SK-N-SH (cell line): Measurements from ENCODE around the gene PDPK1. TPM values are rescaled to one million over a fixed set of nuclear protein-coding genes. Genes with fewer than 3 reads are reported as not detected.
"Not testable (repeated sequence)": the region's sequence is repeated elsewhere in the genome, so short reads cannot be mapped to it uniquely, and the experiment has no call there.

Experiments
- CTCF ChIA-PET: fragments of 300-600, 350-600 bp; formaldehyde crosslinking; extraction: SDS; loops from one replicate; lab custom pipeline; 2021; lab: Yijun Ruan, JAX
- POLR2A ChIA-PET: fragments of 350-600 bp; sonication (Branson Sonifier 250); formaldehyde crosslinking; extraction: SDS; loops from one replicate; lab custom pipeline; 2020; ENCODE audit warnings: antibody characterized with exemption, inconsistent platforms; lab: Yijun Ruan, JAX
- DNase-seq: peaks from one replicate; pipeline ENCODE4 v3.0.0; 2012
- H2AFZ ChIP-seq: fragments of 200-600 bp; sonication (generic); 2 replicates; pipeline ENCODE4 v1.8.1; 2016; ENCODE audit warnings: antibody characterized with exemption, mild to moderate bottlenecking, low read depth
- H3F3A ChIP-seq: fragments of 200-600 bp; sonication (generic); replicated peaks from 2 replicates; pipeline ENCODE3; 2016; ENCODE audit warnings: antibody characterized with exemption, mild to moderate bottlenecking; ENCODE audit not compliant: insufficient read depth
- H3K27ac ChIP-seq, 2 experiments: fragments of 200-500 bp in 1 of 2; fragments of 200-600 bp in 1 of 2; sonication (Bioruptor generic) in 1 of 2; sonication (generic), shearing (Covaris generic) in 1 of 2; 2 replicates each; pipeline versions ENCODE4 v1.5.1 to v1.6.1; 2014 to 2016; ENCODE audit warnings: low read depth in 2 of 2, inconsistent platforms in 1 of 2, low read length in 1 of 2, mild to moderate bottlenecking in 1 of 2, mixed read lengths in 1 of 2
- H3K27me3 ChIP-seq: fragments of 200-600 bp; sonication (generic), shearing (Covaris generic); 2 replicates; pipeline ENCODE4 v1.6.1; 2016; ENCODE audit warnings: mixed run types; ENCODE audit not compliant: insufficient read depth
- H3K36me3 ChIP-seq, 2 experiments: fragments of 200-500 bp in 1 of 2; fragments of 200-600 bp in 1 of 2; sonication (Bioruptor generic) in 1 of 2; sonication (generic) in 1 of 2; replicated peaks in 1 of 2; 2 replicates each; pipeline versions ENCODE3 to v1.5.1; 2014 to 2016; ENCODE audit warnings: low read length in 1 of 2, mild to moderate bottlenecking in 1 of 2; ENCODE audit not compliant: insufficient read depth in 2 of 2, control insufficient read depth in 1 of 2
- H3K4me1 ChIP-seq, 2 experiments: fragments of 200-500 bp in 1 of 2; fragments of 200-600 bp in 1 of 2; sonication (Bioruptor generic) in 1 of 2; sonication (generic), shearing (Covaris generic) in 1 of 2; 2 replicates each; pipeline versions ENCODE4 v1.5.1 to v1.6.1; 2014 to 2016; ENCODE audit warnings: low read depth in 1 of 2, low read length in 1 of 2, mixed run types in 1 of 2; ENCODE audit not compliant: insufficient read depth in 2 of 2, control insufficient read depth in 1 of 2
- H3K4me2 ChIP-seq: fragments of 200-600 bp; sonication (generic), shearing (Covaris generic); 2 replicates; pipeline ENCODE4 v1.6.1; 2017; ENCODE audit warnings: mixed run types
- H3K4me3 ChIP-seq, 2 experiments: fragments of 200-500 bp in 1 of 2; fragments of 200-600 bp in 1 of 2; sonication (Bioruptor generic) in 1 of 2; sonication (generic), shearing (Covaris generic) in 1 of 2; 2 replicates each; pipeline versions ENCODE4 v1.5.1 to v1.8.1; 2014 to 2016; ENCODE audit warnings: low read depth in 2 of 2, inconsistent platforms in 1 of 2, low read length in 1 of 2, mild to moderate bottlenecking in 1 of 2, mixed read lengths in 1 of 2, moderate library complexity in 1 of 2
- H3K79me2 ChIP-seq: fragments of 200-600 bp; sonication (generic); 2 replicates; pipeline ENCODE4 v1.8.1; 2017; ENCODE audit warnings: mild to moderate bottlenecking; ENCODE audit not compliant: insufficient read depth
- H3K9ac ChIP-seq: fragments of 200-600 bp; sonication (generic); 2 replicates; pipeline ENCODE4 v1.6.1; 2017; ENCODE audit warnings: mixed run types
- H3K9me2 ChIP-seq: fragments of 200-600 bp; sonication (generic); 2 replicates; pipeline ENCODE4 v1.6.1; 2017; ENCODE audit warnings: mixed run types
- H3K9me3 ChIP-seq: fragments of 200-600 bp; sonication (generic); 2 replicates; pipeline ENCODE4 v1.6.1; 2017; ENCODE audit warnings: mixed run types, mild to moderate bottlenecking, moderate library complexity
- H4K20me1 ChIP-seq: fragments of 200-600 bp; sonication (generic); 2 replicates; pipeline ENCODE4 v1.6.1; 2017; ENCODE audit warnings: mild to moderate bottlenecking, mixed run types; ENCODE audit not compliant: insufficient read depth
- CTCF ChIP-seq: fragments of 200-600 bp; sonication (generic); IDR thresholded peaks from 2 replicates; pipeline ENCODE4 v1.6.1; 2017; ENCODE audit warnings: antibody characterized with exemption, mild to moderate bottlenecking, moderate library complexity
- WGBS: methylation state at CpG from one replicate; pipeline ENCODE4 v1.1.6; 2017; ENCODE audit warnings: low lambda C conversion rate; 5-methylcytosine and 5-hydroxymethylcytosine counted together
- polyA plus RNA-seq, 3 experiments: library from polyadenylated mRNA; depleted of rRNA; stranded (reverse); fragments of >200 nt; gene quantifications; 2 replicates each; pipeline ENCODE4 v1.2.3, GENCODE V29; 2012

Gene PDPK1
- polyA plus RNA-seq, 1 of the 3 experiments (the other 2 are of a cell fraction) = 22.0 TPM

- H3K36me3 ChIP-seq, H3K9me2 ChIP-seq, POLR2A ChIA-PET, H3K9ac ChIP-seq, H3K9me3 ChIP-seq, H2AFZ ChIP-seq, H3K27me3 ChIP-seq, H3K4me1 ChIP-seq, DNase-seq, H3K27ac ChIP-seq: not testable (repeated sequence)
- CTCF ChIA-PET = interaction anchor here (0.9 kb wide), 1 partner anchor 109 kb away, joined by 4 read pairs; no protein-coding TSS in a partner anchor
- Histone ChIP-seq H3K79me2 (peaks cover 50% of the 10 kb centered on the region), H3K4me3 (peak overlapping the region in 1 of 2 experiments; percentile 58; a peak in 2 of 4 replicates), H4K20me1 (peaks cover 40% of the 10 kb centered on the region), H3K4me2 (peak overlapping the region; percentile 78), H3F3A (peaks cover 11% of the 10 kb centered on the region)
- WGBS = 87% methylated on average over 24 of the region's 24 CpGs
These were observed 1.5 kb downstream of the PDPK1 start for GRCh38 chr16:2539192-2539844.

- Histone ChIP-seq H3K79me2 (peaks cover 57% of the 10 kb centered on the region), H4K20me1 (peaks cover 46% of the 10 kb centered on the region), H3K4me2 (peak overlapping the region; percentile 78)
- H3K4me3 ChIP-seq, H3K27ac ChIP-seq, H2AFZ ChIP-seq, H3K27me3 ChIP-seq, H3F3A ChIP-seq, H3K36me3 ChIP-seq, POLR2A ChIA-PET, H3K9ac ChIP-seq, H3K9me3 ChIP-seq, H3K9me2 ChIP-seq, DNase-seq, H3K4me1 ChIP-seq: not testable (repeated sequence)
- CTCF ChIA-PET = interaction anchor here (0.8 kb wide), 1 partner anchor 21 kb away, joined by 3 read pairs; no protein-coding TSS in a partner anchor
- WGBS = 88% methylated on average over 12 of the region's 14 CpGs
- peak; percentile 54 for TF ChIP-seq CTCF
These were observed 2.1 kb downstream of the PDPK1 start for GRCh38 chr16:2539845-2540458.

DNA sequence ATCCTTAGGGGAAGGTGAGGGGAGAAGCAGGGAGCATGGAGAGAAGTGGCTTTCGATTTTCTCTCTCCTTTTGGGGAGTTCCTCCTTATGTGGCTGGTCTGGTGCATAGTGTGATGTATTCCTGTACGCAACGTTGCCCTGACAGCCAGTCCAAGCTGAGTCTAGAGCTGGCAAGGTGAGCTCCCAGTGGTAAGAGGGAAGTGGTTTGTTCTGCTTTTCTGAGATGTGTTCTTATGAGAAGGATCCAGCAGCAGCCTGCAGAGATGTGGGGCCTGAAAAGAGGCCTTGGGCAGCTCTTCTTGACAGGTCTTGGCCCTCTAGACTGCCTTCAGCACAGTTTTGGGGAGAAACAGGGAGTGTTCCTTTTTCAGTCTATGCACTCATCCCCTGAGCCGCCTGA lies 3.1 kb downstream of the PDPK1 start:
- H3K27ac ChIP-seq, H3F3A ChIP-seq, H3K9ac ChIP-seq, H3K27me3 ChIP-seq, POLR2A ChIA-PET, H2AFZ ChIP-seq, H3K36me3 ChIP-seq, H3K9me2 ChIP-seq, H3K9me3 ChIP-seq, H3K4me1 ChIP-seq, DNase-seq, H3K4me2 ChIP-seq, H3K4me3 ChIP-seq: not testable (repeated sequence)
- Histone ChIP-seq H4K20me1 (peaks cover 56% of the 10 kb centered on the region), H3K79me2 (peaks cover 66% of the 10 kb centered on the region)
- 86% methylated on average over 1 of the region's 4 CpGs for WGBS
- CTCF ChIA-PET = interaction anchor here (0.8 kb wide), 1 partner anchor 22 kb away, joined by 3 read pairs; no protein-coding TSS in a partner anchor

DNA sequence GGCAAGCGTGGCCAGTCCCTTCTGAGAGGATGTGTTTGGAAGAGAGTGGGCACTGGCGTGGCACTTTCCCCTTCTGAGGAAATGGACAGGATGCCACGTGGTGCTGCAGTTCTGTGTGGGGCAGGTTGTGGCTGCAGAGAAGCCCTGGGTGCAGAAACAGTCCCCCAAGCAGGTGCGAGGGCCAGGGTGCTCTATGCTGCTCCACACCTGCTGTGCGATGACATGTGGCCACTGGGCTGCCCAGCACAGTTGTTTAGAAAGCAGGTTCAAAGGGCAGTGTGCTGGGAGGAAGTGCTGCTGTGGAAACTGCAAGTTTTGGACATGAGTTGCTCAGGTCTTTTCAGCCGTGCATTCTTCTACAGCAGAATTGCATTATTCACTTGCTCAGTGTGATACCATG lies 3.6 kb downstream of the PDPK1 start:
- H3K4me2 ChIP-seq, H3K27ac ChIP-seq, H3K36me3 ChIP-seq, CTCF ChIA-PET, H3K4me1 ChIP-seq, POLR2A ChIA-PET, H2AFZ ChIP-seq, H3K9me3 ChIP-seq, H3K9me2 ChIP-seq, H3F3A ChIP-seq, H3K9ac ChIP-seq, H3K4me3 ChIP-seq, H3K27me3 ChIP-seq, DNase-seq: not testable (repeated sequence)
- Histone ChIP-seq H3K79me2 (peaks cover 71% of the 10 kb centered on the region), H4K20me1 (peaks cover 61% of the 10 kb centered on the region)
- 84% methylated on average over 6 of the region's 6 CpGs for whole genome bisulfite sequencing

- H3K4me3 ChIP-seq, H3K9ac ChIP-seq, DNase-seq, CTCF ChIA-PET, H3K4me1 ChIP-seq, POLR2A ChIA-PET, H2AFZ ChIP-seq, H3K9me3 ChIP-seq, H3K27me3 ChIP-seq, H3K4me2 ChIP-seq, H3K9me2 ChIP-seq, H3F3A ChIP-seq, H3K27ac ChIP-seq, H3K36me3 ChIP-seq: not testable (repeated sequence)
- Histone ChIP-seq H4K20me1 (peaks cover 61% of the 10 kb centered on the region), H3K79me2 (peaks cover 70% of the 10 kb centered on the region)
- WGBS = 91% methylated on average over 14 of the region's 14 CpGs
These were observed 6.0 kb downstream of the PDPK1 start for GRCh38 chr16:2543771-2544170.
